ENCODE measurements around the gene RAD51B.

DNA sequence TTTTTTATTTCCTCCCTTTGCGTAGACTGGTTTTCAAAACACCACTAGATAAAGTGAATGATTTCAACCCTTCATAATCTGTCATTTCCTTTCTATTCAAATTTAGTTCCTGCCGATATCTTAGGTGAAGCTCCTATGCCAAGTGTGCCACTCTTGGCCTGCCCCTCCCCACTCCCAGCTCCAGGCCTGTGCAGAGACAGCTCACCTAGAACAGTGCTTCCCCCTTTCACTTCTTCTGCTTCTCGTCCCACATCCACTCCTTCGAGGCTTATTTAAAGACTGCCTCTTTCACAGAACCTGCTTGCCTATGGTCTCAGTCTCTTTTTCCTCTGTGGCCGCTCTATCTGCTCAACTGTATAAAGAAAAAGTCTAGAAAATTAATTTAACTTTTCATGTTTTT lies 473.8 kb downstream of the RAD51B start:
- TF ChIP-seq, protein P1, sequence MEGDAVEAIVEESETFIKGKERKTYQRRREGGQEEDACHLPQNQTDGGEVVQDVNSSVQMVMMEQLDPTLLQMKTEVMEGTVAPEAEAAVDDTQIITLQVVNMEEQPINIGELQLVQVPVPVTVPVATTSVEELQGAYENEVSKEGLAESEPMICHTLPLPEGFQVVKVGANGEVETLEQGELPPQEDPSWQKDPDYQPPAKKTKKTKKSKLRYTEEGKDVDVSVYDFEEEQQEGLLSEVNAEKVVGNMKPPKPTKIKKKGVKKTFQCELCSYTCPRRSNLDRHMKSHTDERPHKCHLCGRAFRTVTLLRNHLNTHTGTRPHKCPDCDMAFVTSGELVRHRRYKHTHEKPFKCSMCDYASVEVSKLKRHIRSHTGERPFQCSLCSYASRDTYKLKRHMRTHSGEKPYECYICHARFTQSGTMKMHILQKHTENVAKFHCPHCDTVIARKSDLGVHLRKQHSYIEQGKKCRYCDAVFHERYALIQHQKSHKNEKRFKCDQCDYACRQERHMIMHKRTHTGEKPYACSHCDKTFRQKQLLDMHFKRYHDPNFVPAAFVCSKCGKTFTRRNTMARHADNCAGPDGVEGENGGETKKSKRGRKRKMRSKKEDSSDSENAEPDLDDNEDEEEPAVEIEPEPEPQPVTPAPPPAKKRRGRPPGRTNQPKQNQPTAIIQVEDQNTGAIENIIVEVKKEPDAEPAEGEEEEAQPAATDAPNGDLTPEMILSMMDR (IDR thresholded peaks at IDR 0.05), result no peak
- TF ChIP-seq POLR2A (IDR thresholded peaks at IDR 0.05), result no peak
